Stimulated activated CD8-positive, alpha-beta memory T cell treated with anti-CD3 and anti-CD28 coated beads, Interleukin-7, amount 100 ng/mL, for 1 hour (primary cell): ENCODE results near the gene BAIAP2.
"Not testable (repeated sequence)": the region's sequence is repeated elsewhere in the genome, so short reads cannot be mapped to it uniquely, and the experiment has no call there.

ENCODE experiments used
- DNase-seq, 2 donors: peaks; one replicate each; pipeline ENCODE4 v3.0.0-alpha.2; 2020; ENCODE audit warnings: low read depth in 2 of 2

The BAIAP2 gene

DNA sequence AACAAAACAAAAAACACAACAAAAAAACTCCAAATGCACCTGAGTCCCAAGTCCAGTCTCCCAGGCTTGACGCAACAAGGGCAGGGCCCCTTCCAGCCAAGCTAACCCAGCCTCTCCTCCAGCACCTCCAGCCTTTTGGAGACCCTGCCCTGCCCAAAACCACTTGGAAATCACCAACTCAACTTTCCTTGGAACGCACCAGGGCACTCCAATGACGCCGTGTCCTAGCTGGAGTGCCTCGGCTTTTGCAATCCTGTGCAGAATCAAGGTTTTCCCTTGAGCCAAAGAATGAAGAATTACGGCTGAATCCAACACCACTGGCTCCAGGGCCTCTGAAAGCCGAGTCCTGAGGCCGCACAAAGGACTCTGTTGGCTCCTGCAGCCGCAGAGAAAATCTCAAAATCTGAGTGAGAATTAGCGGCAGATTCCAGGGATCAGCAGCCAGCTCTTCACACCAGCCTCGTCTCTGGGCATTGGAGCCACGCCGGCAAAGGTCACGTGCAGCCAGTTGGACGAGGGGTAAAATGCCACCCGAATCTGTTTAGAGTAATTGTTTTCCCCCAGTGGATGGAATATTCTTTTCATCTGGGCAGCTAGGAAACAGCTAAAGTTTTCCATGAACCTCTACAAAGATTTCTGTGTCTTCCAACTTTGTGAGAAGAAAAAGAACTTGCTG, 9.7 kb upstream of the BAIAP2 start:
- no peak for DNase-seq

DNA sequence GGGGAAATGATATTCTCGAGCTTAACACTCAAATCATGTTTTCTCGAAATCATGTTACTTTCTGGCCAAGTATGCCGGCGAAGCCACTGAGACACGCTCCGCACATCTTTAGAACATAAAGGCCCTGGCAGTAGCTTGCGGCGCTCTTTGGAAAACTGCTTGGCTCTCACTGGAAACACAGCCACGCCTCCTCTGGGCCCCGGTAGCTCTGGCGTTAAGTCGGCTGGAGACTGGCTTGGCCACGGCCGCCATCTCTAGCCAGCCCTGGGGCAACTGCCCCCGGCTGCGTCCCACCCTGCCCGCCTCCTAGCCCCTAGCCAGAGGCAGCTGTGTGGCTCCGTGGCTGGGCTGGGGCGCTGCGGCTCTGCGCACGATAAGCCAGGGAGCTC, 9.2 kb upstream of the BAIAP2 start:
- DNase-seq = no peak

DNA sequence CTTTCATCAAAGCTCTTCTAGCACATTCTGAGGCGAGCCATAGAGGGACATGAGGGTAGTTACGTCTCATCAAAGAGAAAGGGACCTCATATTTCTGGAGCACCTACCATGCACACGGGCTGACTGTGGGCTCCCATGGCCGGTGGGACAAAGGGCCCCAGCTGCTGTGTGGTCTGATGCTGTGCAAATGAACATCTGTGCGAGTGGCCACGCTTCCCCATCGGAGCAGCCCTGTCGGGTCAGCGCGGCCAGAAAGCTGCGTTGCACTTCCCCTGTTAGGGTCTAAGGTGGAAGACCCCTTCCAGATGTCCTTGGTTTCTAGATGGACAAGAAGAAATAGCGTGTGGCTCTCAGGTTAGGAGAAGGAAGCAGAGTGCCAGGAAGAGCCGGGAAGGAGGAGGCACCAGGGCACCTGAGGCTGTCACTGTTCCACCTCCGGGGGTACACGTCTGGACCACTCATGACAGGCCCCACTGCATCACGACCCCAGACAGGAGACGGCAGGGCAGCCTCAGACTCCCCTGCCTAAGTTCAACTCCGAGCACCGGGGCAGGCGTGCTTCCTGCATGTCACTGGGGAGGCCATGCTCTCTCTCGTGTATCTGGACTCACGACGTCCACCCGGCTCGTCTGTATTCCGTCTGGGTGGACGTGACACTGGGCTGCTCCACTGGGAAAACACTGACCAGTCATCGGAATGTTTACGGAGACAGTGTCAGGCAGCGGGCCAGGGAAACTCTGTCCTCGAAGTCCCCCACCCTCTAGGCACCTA, 8.5 kb upstream of the BAIAP2 start:
- DNase-seq = no peak

DNA sequence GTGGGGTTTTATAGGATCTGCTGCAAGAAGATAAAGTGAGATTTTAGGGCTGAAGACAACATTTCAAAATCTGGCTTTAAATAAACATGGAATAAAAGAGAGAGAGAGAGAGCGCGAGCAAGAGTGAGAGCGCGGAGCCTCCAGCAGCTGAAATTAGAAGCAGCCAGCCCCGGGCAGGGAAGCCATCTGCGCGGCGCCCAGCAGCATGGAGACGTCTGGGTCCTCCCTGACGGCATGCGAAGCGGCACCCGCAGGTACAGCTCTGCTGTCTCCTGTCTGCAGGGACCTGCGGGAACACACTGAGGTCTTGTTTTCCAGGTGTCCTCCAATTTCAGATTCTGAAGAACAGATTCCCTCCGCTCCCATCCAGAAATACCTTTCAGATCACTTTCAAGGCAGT, 7.9 kb upstream of the BAIAP2 start:
- no peak for DNase-seq

DNA sequence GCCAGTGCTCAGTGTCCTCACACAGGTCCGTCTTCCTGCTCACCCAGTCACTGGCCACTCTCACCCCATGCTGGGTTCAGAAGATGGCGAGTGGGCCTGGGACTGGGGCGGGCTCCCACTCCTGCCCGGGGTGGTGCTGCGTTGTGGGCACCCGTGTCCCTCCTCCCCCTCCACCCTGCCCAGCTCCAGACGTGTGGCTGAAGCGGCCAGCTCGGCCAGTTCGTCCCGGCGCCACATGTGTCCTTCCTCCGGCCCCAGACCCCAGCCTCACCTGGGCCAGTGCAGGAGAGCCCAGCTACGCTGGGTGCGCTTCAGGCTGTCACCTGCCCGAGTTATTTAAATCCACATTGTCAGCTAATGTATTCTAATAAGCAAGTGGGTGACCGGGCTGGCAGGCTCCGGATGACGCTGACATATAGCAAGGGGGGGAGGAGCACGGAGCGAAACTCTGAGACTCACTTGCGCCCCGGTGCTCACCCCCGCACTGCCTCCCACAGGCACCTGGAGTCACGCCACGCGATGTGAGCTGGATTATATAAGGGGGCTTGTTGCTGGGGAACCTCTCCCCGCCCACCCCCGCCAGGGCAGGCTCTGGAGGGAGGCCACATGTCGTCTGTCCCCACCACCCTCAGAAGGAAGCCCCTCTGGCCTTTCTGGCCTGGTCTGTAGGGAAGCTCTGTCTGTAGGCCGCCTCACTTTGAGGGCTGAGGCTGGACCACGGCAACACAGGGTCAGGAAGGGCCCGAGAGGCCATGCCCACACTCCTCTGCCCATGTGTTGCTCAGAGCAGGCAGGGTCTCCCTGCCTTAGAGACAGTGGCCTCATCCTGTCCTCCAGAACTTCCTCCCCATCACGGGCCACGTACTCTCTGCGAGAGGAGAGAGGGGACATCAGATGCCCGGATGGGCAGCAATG, 7.1 kb upstream of the BAIAP2 start:
- no peak for DNase-seq

DNA sequence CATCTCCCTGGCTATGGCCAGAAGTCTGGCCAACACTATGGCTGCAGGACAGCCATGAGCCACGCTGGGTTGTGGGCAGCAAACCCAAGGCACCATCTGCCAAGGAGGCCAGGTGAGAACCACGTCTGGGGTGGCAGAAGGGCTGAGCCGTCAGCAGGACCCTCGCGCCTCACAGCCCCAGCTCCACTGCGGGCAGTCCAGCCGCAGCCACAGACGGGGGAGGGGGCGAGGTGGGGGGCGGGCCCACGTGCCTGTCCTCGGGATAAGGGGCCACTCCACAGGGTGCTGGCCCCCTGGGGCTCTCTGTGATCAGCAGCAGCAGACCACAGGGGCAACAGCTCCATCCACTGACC, 6.5 kb upstream of the BAIAP2 start:
- DNase-seq = no peak

- no peak for DNase-seq
Measured at GRCh38 chr17:81029859-81030258, 5.1 kb upstream of the BAIAP2 start.

DNA sequence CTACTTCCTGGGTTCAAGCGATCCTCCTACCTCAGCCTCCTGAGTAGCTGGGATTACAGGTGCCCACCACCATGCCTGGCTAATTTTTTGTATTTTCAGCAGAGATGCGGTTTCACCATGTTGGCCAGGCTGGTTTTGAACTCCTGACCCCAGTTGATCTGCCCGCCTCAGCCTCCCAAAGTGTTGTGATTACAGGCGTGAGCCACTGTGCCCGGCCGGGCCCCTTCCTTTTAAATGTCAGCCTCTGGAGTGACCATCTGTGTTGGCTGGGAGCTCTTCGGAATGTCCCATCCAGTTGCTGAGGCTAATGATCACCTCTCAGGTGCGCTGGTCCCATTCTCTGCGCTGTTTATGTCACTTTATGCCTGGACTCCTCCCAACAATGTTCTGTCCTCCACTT, 4.6 kb upstream of the BAIAP2 start:
- not testable (repeated sequence) for DNase-seq

- no peak for DNase-seq
Measured at GRCh38 chr17:81030741-81031565, 4.0 kb upstream of the BAIAP2 start.

- DNase-seq = no peak
Measured at GRCh38 chr17:81031566-81032550, 3.1 kb upstream of the BAIAP2 start.

- no peak for DNase-seq
Measured at GRCh38 chr17:81032641-81033480, 2.1 kb upstream of the BAIAP2 start.

DNA sequence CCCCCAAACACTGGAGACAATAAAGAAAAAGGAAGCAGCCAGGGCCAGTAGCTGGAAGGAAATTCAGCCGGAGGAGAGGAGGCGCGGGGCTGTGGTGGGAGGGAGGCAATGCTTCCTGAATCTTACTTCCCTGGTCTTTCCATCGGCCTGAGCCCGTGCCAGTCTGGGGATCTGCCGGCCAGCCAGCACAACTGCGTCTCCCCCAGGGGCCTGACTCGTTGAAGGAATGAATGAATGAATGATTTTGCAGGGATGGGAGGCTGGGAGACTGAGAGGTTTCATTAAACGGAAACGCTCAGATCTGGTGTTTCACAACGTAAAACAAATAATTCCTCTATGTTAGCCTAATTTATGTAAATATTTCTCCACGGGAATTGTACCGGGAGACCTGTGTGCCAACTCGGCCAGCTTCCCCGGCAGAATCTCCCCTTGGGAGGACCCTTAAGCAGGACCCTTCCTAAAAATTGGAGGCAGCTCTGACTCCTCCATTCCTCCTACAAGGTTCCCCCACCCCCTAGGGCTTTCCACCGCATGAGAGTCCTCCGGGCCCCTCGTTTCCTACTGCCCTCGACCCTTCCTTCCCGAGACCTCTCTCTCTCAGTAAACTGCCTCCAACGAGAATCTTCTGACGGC, 1.3 kb upstream of the BAIAP2 start:
- no peak for DNase-seq

DNA sequence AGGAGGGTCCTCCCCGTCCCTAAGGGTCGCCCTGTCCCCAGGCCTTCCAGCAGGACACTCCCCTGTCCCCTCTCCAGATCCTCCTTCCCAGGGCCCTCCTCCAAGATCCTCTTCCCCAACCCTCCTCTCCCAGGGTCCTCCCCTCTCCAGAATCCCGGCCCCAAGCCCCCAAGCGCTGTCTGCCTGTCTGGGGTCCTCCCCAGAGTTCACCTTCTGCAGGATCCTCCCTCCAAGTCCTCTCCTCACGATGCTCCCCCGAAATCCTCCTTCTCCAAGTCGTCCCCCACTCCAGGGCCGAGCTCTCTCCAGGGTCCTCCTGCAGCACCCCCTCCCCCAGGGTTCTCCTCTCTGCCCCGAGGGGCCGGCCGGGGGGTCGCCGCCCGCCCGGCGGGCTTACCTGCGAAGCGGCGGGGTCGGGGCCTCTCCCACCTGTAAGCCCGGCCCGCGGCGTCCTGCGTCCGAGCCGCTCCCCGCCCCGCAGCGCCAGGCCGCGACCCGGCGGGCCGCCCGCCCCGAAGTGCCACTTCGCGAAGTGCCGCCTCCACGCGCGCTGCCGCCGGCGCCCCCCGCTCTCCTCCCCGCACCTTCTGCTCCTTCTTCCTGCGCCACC, 678 bp upstream of the BAIAP2 start:
- DNase-seq = no peak

GRCh38 chr17:81035521-81036196, 708 bp downstream of the BAIAP2 start:
- no peak for DNase-seq

DNA sequence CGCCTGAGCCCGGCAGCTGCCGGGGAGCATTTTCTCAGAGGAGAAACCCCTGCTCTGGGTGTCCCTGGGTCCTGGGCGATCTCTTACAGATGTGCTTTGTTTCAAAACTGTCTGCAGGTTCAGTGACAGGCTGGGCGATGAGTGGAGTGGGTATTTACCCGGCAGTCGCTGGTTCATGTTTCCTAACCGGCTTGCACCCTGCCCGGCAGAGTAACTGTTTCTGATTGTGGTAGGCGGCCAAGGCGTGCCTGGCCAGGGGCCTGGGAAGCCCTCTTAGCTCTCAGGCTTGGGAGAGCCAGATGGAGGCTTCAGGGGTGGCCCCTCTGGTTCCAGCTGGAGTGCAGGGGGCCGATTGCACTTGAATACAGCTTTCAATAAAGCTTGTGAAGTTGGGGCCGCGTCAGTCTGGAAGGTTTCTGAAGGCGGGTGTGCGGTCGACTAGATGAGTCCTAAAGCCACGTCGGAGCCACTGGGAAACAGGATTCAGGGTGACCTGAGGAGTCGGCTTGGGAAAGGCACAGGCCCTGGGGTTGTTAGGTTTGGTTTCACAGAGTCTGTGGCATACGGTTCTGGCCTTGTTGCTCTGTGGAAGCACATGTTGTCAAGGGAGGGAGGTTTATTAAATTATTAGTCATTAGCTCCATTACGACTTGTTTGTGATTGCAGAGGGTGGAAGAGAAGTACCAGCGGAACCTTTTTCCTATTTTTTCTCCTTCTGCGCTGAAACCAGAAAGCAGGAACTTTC, 1.4 kb downstream of the BAIAP2 start:
- no peak for DNase-seq

DNA sequence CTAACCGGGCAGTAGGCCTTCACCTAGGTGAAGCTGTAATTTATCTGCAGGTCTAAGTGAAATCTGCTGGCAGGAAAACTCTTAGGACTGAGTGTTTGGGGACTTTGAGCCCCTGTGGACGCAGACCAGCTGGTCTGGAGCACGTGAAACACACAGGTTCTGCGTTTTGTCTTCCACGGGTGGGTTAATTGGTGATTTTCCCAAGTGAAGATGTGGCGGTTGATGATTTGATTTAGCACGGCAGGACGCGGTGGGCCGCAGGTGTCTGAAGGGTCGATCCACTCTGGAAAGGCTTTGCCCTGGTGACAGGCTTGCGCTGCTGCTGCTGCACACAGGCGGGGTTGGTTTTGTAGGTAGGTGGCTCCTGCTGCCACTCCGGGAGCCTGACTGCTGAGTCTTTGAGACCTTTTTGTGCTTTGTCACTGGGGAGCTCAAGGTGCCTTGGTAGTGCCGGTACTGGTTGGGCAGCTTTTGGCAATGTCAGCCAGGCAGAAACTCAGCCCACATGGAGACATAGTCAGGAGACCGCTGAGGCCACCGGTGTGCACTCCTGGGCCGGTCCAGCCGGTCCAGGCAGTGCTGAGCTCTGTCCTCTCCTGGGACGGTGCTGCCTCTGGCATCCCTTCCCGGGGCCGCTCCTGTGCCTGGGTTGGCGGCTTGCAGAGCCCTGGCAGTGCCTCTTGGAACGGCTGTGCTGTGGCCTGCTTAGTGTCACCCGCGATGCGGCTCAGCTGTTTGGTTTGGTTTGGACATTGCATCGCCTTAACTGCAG, 2.3 kb downstream of the BAIAP2 start:
- DNase-seq = no peak
